Urinary bladder (tissue), 4 donors: Measurements from ENCODE around the gene PLEK2. TPM values are rescaled to one million over a fixed set of nuclear protein-coding genes. Genes with fewer than 3 reads are reported as not detected.
"Not testable (repeated sequence)": the region's sequence is repeated elsewhere in the genome, so short reads cannot be mapped to it uniquely, and the experiment has no call there.

Experiments
- DNase-seq: peaks from one replicate; pipeline ENCODE4 v3.0.0-alpha.2; 2015; ENCODE audit errors: extremely low spot score
- H3K27ac ChIP-seq: one replicate; pipeline ENCODE4 v1.5.1; 2013; ENCODE audit warnings: low read depth, mild to moderate bottlenecking, moderate library complexity
- H3K36me3 ChIP-seq: one replicate; pipeline ENCODE4 v1.6.1; 2013; ENCODE audit warnings: mild to moderate bottlenecking, moderate library complexity; ENCODE audit not compliant: insufficient read depth
- H3K4me1 ChIP-seq: one replicate; pipeline ENCODE4 v1.6.1; 2013; ENCODE audit warnings: mild to moderate bottlenecking, moderate library complexity; ENCODE audit not compliant: insufficient read depth
- H3K4me3 ChIP-seq: one replicate; pipeline ENCODE4 v1.5.1; 2013; ENCODE audit warnings: low read depth, low read length
- WGBS: extraction: QIAGEN DNeasy Blood & Tissue Kit; methylation state at CpG from one replicate; pipeline ENCODE4 v1.1.7; 2013; 5-methylcytosine and 5-hydroxymethylcytosine counted together
- polyA plus RNA-seq: library from polyadenylated mRNA; stranded (reverse); fragments of 200-250 nt; gene quantifications from one replicate; pipeline ENCODE4 v1.2.3, GENCODE V29; 2013
- small RNA-seq: library from RNA; depleted of rRNA; stranded (forward); fragments of <200 nt; gene quantifications from one replicate; pipeline ENCODE3, GENCODE V24; 2014
- total RNA-seq: library from RNA; depleted of rRNA; stranded (reverse); fragments of >200 nt; gene quantifications from one replicate; pipeline ENCODE4 v1.2.3, GENCODE V29; 2014
- donor health status: healthy with polysubstance abuse.
- donor health status: healthy.

The PLEK2 gene
- total and polyA plus RNA-seq, 2 donors: 3.9 to 4.0 TPM

GRCh38 chr14:67352055-67352454 is 59.9 kb downstream of the PLEK2 start:
- 91% methylated on average over 5 of the region's 5 CpGs for WGBS

GRCh38 chr14:67345583-67345982 is 66.4 kb downstream of the PLEK2 start:
- H3K27ac ChIP-seq: no peak overlapping the region
- DNase-seq: no peak
- H3K36me3 ChIP-seq: peaks cover 8% of the 10 kb centered on the region
- H3K4me3 ChIP-seq: no peak overlapping the region
- H3K4me1 ChIP-seq: no peaks in the 10 kb centered on the region

More at GRCh38 chr14:67352055-67352454, 59.9 kb downstream of the PLEK2 start:
- Histone ChIP-seq H3K4me3 (no peak overlapping the region), H3K36me3 (peaks cover 2% of the 10 kb centered on the region), H3K27ac (no peak overlapping the region), H3K4me1 (no peaks in the 10 kb centered on the region)
- no peak for DNase-seq

- WGBS: 90% methylated on average over 4 of the region's 4 CpGs
- Histone ChIP-seq H3K27ac (no peak overlapping the region), H3K4me1 (no peaks in the 10 kb centered on the region), H3K4me3 (no peak overlapping the region), H3K36me3 (peaks cover 6% of the 10 kb centered on the region)
- no peak for DNase-seq
These were observed 68.2 kb downstream of the PLEK2 start for GRCh38 chr14:67343601-67344230.

GRCh38 chr14:67341231-67341630 is 70.7 kb downstream of the PLEK2 start:
- DNase-seq, H3K27ac ChIP-seq, H3K4me1 ChIP-seq, H3K4me3 ChIP-seq: not testable (repeated sequence)
- WGBS: 96% methylated on average over 31 of the region's 31 CpGs
- H3K36me3 ChIP-seq: peaks cover 11% of the 10 kb centered on the region

Small RNAs within 50 kb of the gene (small RNA-seq; reads per million reads assigned to genes)
- gene MIR5694 (not detected), gene RF00019 (not detected)

Other genes with a start within 250 kb of the PLEK2 start
- gene GARIN2, start 222.7 kb downstream of the PLEK2 start, total RNA-seq: not detected
- gene GARIN2, start 222.7 kb downstream of the PLEK2 start, polyA plus RNA-seq: 0.09 TPM
- 45.4 TPM for gene PALS1, start 170.7 kb downstream of the PLEK2 start, total RNA-seq
- gene PALS1, start 170.7 kb downstream of the PLEK2 start, polyA plus RNA-seq: 10.0 TPM
- gene ATP6V1D, start 52.4 kb downstream of the PLEK2 start, total RNA-seq: 112 TPM
- gene ATP6V1D, start 52.4 kb downstream of the PLEK2 start, polyA plus RNA-seq: 52.8 TPM
- 71.6 TPM for gene EIF2S1, start 51.8 kb downstream of the PLEK2 start, total RNA-seq
- gene EIF2S1, start 51.8 kb downstream of the PLEK2 start, polyA plus RNA-seq: 107 TPM
- 3.0 TPM for gene TMEM229B, start 76.6 kb upstream of the PLEK2 start, total RNA-seq
- gene TMEM229B, start 76.6 kb upstream of the PLEK2 start, polyA plus RNA-seq: 4.4 TPM
- gene PLEKHH1, start 121.1 kb upstream of the PLEK2 start, total RNA-seq: 5.1 TPM
- 3.9 TPM for gene PLEKHH1, start 121.1 kb upstream of the PLEK2 start, polyA plus RNA-seq
- 26.3 TPM for gene PIGH, start 188.1 kb upstream of the PLEK2 start, total RNA-seq
- 26.0 TPM for gene PIGH, start 188.1 kb upstream of the PLEK2 start, polyA plus RNA-seq
- gene ARG2, start 207.8 kb upstream of the PLEK2 start, total RNA-seq: 2.1 TPM
- 4.7 TPM for gene ARG2, start 207.8 kb upstream of the PLEK2 start, polyA plus RNA-seq